GM15510 (cell line): ENCODE data around the gene CALML6.

Source experiments
- POLR2A ChIP-seq: IDR thresholded peaks from 3 replicates; pipeline ENCODE4 v1.6.1; 2011; ENCODE audit warnings: borderline replicate concordance; ENCODE audit not compliant: insufficient read length; ENCODE audit errors: extremely low read depth

CALML6 gene

DNA sequence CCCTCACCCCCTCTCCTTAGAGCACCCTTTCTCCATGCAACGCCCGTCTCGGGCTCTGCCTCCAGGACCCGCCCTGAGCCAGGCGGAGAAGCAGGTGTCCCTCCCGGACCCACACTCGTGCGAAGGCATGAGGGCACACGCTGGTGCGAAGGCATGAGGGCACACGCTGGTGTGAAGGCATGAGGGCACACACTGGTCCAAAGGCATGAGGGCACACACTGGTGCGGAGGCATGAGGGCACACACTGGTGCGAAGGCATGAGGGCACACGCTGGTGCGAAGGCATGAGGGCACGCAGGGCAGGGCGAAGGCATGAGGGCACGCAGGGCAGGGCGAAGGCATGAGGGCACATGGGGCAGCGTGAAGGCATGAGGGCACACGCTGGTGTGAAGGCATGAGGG, 9.8 kb downstream of the CALML6 start:
- no peak for TF ChIP-seq POLR2A

DNA sequence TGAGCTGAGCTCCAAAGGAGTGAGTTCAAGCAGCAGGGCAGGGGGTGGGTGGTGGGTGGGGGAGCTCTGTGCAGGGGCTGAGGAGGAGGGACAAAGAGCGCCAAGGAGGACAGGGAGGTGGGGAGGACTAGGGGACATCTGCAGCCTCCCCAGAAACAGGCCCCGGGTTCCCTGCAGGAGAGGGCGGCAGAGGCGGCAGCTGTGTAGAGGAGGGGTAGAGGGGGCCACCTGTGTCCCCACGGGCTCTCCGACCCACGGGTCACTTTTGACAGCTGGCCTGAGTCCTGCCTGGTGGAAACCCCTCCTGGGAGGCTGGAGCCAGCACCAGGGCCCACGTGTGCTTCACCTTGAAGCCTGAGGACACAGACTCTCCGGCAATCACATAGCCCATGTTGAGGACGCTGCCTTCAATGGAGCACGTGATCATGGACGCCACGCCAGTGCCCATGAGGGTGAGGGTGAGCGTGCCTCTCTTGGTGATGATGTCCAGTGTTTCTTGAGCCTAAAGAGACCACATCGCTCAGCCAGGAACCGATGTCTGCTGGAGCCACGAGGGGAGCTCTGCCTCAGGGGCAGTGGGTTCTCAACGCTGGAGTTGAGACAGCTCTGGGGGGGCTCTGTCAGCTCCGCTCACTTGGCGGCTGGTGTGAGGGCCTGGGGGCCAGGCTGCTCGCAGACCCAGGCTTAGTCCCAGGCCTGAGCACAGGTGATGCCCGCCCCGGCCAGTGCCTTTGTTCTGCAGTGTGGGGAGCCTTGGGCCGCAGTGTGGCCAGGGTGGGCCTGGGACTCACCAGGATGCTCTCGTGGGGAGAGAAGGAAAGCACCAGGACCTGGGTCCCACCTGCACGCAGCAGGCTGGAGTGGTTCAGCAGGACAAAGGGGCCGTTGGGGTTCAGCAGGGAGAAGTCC, 10.6 kb downstream of the CALML6 start:
- TF ChIP-seq POLR2A, result no peak

- TF ChIP-seq POLR2A, result no peak
Observed at GRCh38 chr1:1926346-1926811, 11.3 kb downstream of the CALML6 start.

DNA sequence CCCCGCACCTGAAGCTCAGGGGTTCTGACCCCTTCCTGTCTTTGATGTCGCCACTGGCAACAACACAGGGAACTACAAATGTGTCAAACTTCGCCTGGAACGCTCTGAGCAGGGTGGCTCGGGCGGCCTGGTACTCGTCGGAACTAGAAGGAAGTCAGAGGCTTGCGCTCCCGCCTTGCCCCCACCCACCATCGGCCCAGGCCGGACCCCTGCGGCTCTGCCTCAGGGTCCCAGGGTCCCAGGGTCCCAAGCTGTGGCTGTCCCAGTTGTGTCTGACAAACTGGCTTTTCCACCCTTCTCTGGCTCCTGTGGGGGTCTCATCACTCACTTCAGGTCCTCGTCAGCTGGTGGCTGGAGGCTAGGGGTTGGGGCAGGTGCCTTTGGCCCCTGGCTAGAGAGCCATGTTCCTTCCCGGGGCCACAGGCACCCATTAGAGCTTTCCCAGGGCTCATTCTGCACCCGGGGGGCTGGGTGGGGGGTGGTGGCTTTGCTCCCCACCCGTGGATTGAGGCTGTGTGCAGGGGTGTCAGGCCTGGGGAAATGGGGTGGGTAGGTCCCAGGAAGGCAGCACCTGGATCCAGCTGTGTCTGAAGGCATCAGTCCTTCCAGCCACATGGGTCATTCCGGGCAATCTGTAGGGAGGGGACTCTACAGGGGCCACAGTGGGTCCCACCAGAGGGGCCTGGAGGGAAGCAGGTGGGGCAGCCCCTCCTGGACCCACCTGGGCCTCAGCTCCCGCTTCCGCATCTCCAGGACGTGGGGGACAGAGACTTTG, 12.0 kb downstream of the CALML6 start:
- no peak for TF ChIP-seq POLR2A

DNA sequence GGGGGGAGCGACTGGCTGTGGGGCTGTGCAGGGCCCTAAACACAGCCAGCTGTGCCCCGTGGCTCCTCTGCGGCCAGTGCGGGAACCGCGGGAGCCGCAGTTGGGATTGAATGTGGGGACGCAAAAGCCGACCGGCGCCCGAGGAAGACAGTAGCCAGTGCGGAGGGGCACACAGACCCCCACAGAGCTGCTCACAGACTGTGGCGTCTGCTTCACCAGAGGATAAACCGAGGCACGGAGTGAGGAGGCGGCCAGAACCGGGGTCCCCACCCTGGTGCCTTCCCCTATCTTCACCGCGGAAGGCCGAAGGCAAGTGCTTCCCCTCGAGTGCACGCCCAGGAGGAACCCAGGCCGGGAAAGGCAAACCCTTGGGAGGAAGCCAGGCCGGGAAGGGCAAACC, 12.7 kb downstream of the CALML6 start:
- TF ChIP-seq POLR2A, result no peak

DNA sequence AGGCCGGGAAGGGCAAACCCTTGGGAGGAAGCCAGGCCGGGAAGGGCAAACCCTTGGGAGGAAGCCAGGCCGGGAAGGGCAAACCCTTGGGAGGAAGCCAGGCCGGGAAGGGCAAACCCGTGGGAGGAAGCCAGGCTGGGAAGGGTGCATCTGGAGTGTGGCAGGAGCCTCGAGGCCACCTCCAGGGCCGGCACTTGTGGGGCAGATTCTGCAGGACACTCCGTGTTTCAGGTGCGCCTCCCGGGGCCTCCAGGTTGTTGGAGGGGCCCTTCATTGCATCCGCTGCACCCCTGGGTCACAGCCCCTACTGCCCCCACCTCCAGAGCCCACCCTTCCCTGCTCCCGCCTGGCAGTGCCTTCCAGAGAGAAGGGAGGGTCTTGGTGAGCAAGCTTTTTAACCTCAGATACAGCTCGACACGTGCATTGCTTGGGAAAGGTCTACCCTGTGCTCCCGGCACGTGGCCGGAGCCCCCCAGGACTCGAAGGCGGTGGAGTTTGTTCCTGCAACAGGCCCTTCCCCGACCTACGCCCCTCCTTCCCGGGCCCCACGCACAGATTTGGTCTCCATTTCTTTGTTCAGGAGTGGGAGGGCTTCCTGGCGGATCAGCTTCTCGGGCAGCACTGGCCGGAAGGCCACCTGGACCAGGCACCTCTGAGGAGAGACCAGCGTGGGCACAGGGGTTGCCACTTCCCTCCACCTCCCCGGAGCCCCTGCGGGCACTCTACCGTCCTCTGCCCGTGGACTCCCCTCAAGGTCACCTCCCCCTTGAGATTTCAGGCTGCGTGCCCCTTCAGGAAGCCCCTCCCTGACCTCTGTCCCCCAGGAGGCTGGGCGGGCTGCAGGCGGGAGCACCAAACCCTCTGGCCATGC, 13.4 kb downstream of the CALML6 start:
- TF ChIP-seq POLR2A, result no peak

- TF ChIP-seq POLR2A, result no peak
Observed at GRCh38 chr1:1929102-1929638, 14.1 kb downstream of the CALML6 start.

- no peak for TF ChIP-seq POLR2A
Observed at GRCh38 chr1:1929639-1930545, 14.8 kb downstream of the CALML6 start.

GRCh38 chr1:1937061-1937460, 22.0 kb downstream of the CALML6 start:
- no peak for TF ChIP-seq POLR2A

GRCh38 chr1:1937549-1938275, 22.7 kb downstream of the CALML6 start:
- TF ChIP-seq POLR2A, result no peak

DNA sequence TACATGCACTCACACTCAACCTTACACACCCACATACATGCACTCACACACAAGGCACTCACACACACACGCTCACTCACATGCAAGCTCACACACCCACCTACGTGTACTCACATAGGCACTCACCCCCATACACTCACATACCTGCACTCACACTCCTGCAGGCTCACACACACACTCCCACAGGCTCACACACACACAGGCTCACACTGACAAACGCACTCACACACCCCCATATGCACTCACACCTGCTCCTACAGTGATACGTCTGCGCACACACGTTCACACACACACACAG, 23.2 kb downstream of the CALML6 start:
- TF ChIP-seq POLR2A, result no peak

DNA sequence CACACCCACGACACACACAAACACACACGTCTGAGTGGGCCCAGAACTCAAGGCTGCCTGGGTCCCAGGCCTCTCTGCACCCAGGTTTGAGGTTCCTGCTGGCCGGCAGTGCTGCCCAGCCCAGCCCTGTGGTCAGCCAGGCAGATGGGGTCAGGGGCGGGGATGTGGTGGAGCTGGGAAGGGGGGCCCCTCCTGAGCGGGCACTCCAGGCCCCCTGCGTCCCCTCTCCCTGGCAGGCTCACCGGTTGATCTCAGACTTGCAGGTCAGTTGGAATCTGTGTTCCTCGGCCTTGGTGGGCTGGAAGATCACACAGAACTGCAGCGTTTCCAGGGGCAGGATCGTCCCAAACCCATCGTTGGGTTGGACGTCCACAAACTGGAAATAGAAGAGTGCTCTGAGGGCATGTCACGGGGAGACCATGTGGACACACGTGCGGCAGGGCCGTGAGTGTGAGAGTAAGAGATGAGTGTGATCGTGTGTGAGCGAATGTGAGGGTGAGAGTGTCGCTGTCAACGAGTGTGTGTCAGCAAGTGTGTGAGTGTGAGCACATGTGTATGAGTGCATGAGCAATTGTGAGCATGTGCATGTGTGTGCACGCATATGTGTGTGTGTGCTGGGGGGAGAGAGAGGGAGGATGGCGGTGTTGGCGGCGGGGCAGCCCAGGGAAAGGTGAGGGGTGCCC, 23.7 kb downstream of the CALML6 start:
- TF ChIP-seq POLR2A, result no peak
